Aorta (tissue), 5 donors: ENCODE measurements around the gene TBC1D32. TPM values are rescaled to one million over a fixed set of nuclear protein-coding genes. Genes with fewer than 3 reads are reported as not detected.
"Not testable (repeated sequence)": the region's sequence is repeated elsewhere in the genome, so short reads cannot be mapped to it uniquely, and the experiment has no call there.

Source experiments
- ATAC-seq: fragments of 200-7000 bp; cut with Tn5 transposase; one replicate; pipeline ENCODE4 v1.9.1; 2022; ENCODE audit warnings: moderate library complexity; ENCODE audit not compliant: low FRiP score
- DNase-seq, 2 donors: peaks; one replicate each; pipeline ENCODE4 v3.0.0-alpha.2; 2020
- H3K27ac ChIP-seq, 2 donors: one replicate each; pipeline ENCODE4 v1.5.1; 2013; ENCODE audit warnings: low read length in 2 of 2, mild to moderate bottlenecking in 2 of 2, moderate library complexity in 2 of 2, control low read depth in 1 of 2, inconsistent platforms in 1 of 2, low read depth in 1 of 2
- H3K27me3 ChIP-seq, 2 donors: one replicate each; pipeline ENCODE4 v1.6.1; 2013; ENCODE audit warnings: control low read depth in 1 of 2, low read length in 1 of 2, mild to moderate bottlenecking in 1 of 2, moderate library complexity in 1 of 2; ENCODE audit not compliant: insufficient read depth in 2 of 2, control insufficient read depth in 1 of 2
- H3K36me3 ChIP-seq, 2 donors: one replicate each; pipeline ENCODE4 v1.6.1; 2013; ENCODE audit warnings: control low read depth in 1 of 2, low read length in 1 of 2, mild to moderate bottlenecking in 1 of 2; ENCODE audit not compliant: insufficient read depth in 2 of 2, control insufficient read depth in 1 of 2
- H3K4me1 ChIP-seq, 2 donors: one replicate each; pipeline ENCODE4 v1.6.1; 2013; ENCODE audit warnings: low read length in 2 of 2, control low read depth in 1 of 2, mild to moderate bottlenecking in 1 of 2, moderate library complexity in 1 of 2; ENCODE audit not compliant: insufficient read depth in 2 of 2, control insufficient read depth in 1 of 2
- H3K4me3 ChIP-seq, 2 donors: one replicate each; pipeline ENCODE4 v1.5.1; 2013; ENCODE audit warnings: low read length in 2 of 2, control low read depth in 1 of 2, mild to moderate bottlenecking in 1 of 2
- H3K9me3 ChIP-seq: one replicate; pipeline ENCODE4 v1.6.1; 2013; ENCODE audit warnings: mild to moderate bottlenecking, low read length; ENCODE audit not compliant: control insufficient read depth
- WGBS, 2 donors: extraction: QIAGEN DNeasy Blood & Tissue Kit; methylation state at CpG; one replicate each; pipeline ENCODE4 v1.1.7; 2013; 5-methylcytosine and 5-hydroxymethylcytosine counted together
- intact Hi-C, 2 donors: fragments of 100-400 bp; cut with DNase I; formaldehyde crosslinking; loops; one replicate each; pipeline versions ENCODE4 v1.14.2 to v1.15.0; 2022
- polyA plus RNA-seq, 2 donors: library from polyadenylated mRNA; stranded (reverse); fragments of 200-250 nt; gene quantifications; one replicate each; pipeline ENCODE4 v1.2.3, GENCODE V29; 2013
- total RNA-seq, 2 donors: library from RNA; stranded (reverse); fragmentation: NEBNext Ultra II Directional; extraction: Animal tissue kit (Norgen Biotek cat#: 25700); gene quantifications; one replicate each; pipeline ENCODE4 v1.2.1, GENCODE V29; 2021
- donor health status: healthy with polysubstance abuse.
- donor health status: Bipolar disorder and iron deficiency.
- donor health status: DM: no; HTN: no; CAD: no.
- donor health status: DM: no; HTN: no; CAD: no.
- donor health status: DM: yes; HTN: yes; CAD: no.

TBC1D32 gene
- total and polyA plus RNA-seq, 4 donors: 0.13 to 7.5 (median 3.3) TPM

GRCh38 chr6:121187833-121188200, 146.5 kb downstream of the TBC1D32 start:
- Histone ChIP-seq H3K4me3 (no peak overlapping the region), H3K36me3 (no peaks in the 10 kb centered on the region), H3K9me3 (no peaks in the 10 kb centered on the region), H3K4me1 (no peaks in the 10 kb centered on the region), H3K27ac (no peak overlapping the region), H3K27me3 (no peaks in the 10 kb centered on the region)
- ATAC-seq (no peak), DNase-seq (no peak)
- WGBS, 2 donors: 79 to 90% methylated on average over 1 of the region's 1 CpG
- intact Hi-C loops: no loop called here

DNA sequence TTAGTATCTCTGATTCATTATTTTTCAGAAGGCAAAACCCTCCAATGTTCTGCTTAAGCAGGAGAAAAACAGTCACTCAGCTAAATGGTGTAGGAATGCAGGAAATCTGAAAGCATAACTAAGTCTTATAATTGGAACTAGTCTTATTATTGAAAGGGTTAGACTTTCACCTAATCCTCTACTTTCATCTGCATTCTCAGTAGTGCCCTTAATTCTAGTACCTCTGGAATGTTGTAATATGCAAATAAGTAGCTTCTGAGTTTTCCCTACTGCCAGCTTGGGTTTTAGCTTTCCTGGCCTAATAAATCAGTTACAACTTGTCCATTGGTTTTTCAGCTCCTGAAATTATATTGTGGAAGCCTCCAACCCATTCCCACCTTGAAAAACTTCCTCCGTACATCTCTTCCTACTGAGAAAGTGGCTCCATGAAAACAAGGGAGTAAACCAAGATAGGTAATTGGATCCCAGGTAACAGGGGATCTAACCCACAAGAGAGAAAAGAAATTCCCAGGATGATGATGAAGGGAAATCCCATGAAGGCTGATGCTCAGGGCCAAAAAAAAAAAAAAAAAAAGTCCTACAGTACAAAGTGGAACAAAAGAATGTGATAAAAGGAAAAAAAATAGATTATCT, 147.0 kb downstream of the TBC1D32 start:
- 95% methylated on average over 1 of the region's 1 CpG for WGBS, 2 donors
- Histone ChIP-seq H3K36me3 (no peaks in the 10 kb centered on the region), H3K27me3 (no peaks in the 10 kb centered on the region), H3K27ac (no peak overlapping the region), H3K4me3 (no peak overlapping the region), H3K4me1 (no peaks in the 10 kb centered on the region), H3K9me3 (no peaks in the 10 kb centered on the region)
- intact Hi-C loops: no loop called here
- no peak for ATAC-seq
- DNase-seq: no peak

GRCh38 chr6:121183742-121184141, 150.5 kb downstream of the TBC1D32 start:
- Histone ChIP-seq H3K4me1 (no peaks in the 10 kb centered on the region), H3K9me3 (no peaks in the 10 kb centered on the region), H3K36me3 (no peaks in the 10 kb centered on the region), H3K27me3 (no peaks in the 10 kb centered on the region), H3K27ac (no peak overlapping the region), H3K4me3 (no peak overlapping the region)
- 89 to 91% methylated on average over 1 of the region's 1 CpG for WGBS, 2 donors
- intact Hi-C loops: no loop called here
- ATAC-seq (no peak), DNase-seq (no peak)

GRCh38 chr6:121175827-121176226, 158.5 kb downstream of the TBC1D32 start:
- Histone ChIP-seq H3K4me1 (no peaks in the 10 kb centered on the region), H3K36me3 (peaks cover 0 to 3% of the 10 kb centered on the region in 2 donors), H3K9me3 (no peaks in the 10 kb centered on the region), H3K27ac (no peak overlapping the region), H3K4me3 (no peak overlapping the region), H3K27me3 (no peaks in the 10 kb centered on the region)
- no peak for DNase-seq
- no peak for ATAC-seq
- WGBS, 2 donors: 79 to 85% methylated on average over 3 of the region's 3 CpGs
- intact Hi-C loops: no loop called here

- DNase-seq, intact Hi-C loops, H3K27me3 ChIP-seq, H3K9me3 ChIP-seq, ATAC-seq, H3K4me1 ChIP-seq, H3K4me3 ChIP-seq, H3K36me3 ChIP-seq, H3K27ac ChIP-seq: not testable (repeated sequence)
- 94 to 95% methylated on average over 1 of the region's 1 CpG for WGBS, 2 donors
Observed at GRCh38 chr6:121172451-121172850, 161.8 kb downstream of the TBC1D32 start.

DNA sequence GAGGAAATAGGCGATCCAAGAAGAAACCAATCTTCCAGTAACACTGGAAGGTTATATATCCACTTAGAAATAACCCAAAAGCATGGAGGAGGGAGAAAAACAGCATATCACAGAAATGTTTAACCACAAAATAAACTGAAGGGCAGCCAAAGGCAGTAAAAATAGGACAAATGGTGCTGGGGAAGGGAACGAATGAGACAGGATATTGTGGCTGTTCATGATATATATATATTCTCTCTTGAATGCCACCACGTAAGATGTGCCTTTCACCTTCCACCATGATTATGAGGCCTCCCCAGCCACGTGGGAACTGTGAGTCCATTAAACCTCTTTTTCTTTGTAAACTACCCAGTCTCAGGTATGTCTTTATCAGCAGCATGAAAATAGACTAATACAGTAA, 162.4 kb downstream of the TBC1D32 start:
- H3K27ac ChIP-seq: no peak overlapping the region
- H3K27me3 ChIP-seq: no peaks in the 10 kb centered on the region
- no peaks in the 10 kb centered on the region for H3K4me1 ChIP-seq
- WGBS, 2 donors: 65 to 82% methylated on average over 4 of the region's 4 CpGs
- DNase-seq (no peak), ATAC-seq (no peak)
- no peaks in the 10 kb centered on the region for H3K36me3 ChIP-seq
- no peak overlapping the region for H3K4me3 ChIP-seq
- no peaks in the 10 kb centered on the region for H3K9me3 ChIP-seq
- intact Hi-C loops: no loop called here

GRCh38 chr6:121161886-121162285, 172.4 kb downstream of the TBC1D32 start:
- Histone ChIP-seq H3K27ac (no peak overlapping the region), H3K4me3 (no peak overlapping the region), H3K27me3 (no peaks in the 10 kb centered on the region), H3K36me3 (no peaks in the 10 kb centered on the region), H3K4me1 (no peaks in the 10 kb centered on the region), H3K9me3 (no peaks in the 10 kb centered on the region)
- DNase-seq: no peak
- ATAC-seq: no peak
- intact Hi-C loops: no loop called here

DNA sequence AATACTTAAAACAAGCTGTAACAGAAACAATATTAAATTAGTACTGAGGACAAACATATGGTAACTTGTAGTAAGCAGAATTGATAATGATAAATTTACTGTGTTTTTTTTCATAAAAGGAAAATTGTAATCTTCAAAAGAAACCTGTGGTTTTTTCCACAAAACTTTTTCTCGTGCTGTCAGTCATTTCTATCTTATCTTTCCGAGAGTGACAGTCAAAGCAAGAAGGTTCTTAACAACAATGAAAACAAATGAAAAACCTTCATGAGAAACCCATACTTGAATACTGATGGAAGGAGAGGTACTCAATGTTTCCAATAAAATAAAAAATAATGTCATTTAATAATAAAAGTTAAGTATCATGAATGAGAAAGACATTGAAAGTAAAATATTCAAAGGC, 174.0 kb downstream of the TBC1D32 start:
- WGBS, 2 donors: 87 to 93% methylated on average over 2 of the region's 2 CpGs
- no peak overlapping the region for H3K4me3 ChIP-seq
- no peaks in the 10 kb centered on the region for H3K36me3 ChIP-seq
- no peak for DNase-seq
- intact Hi-C loops: no loop called here
- H3K27ac ChIP-seq: no peak overlapping the region
- ATAC-seq: no peak
- H3K27me3 ChIP-seq: no peaks in the 10 kb centered on the region
- H3K9me3 ChIP-seq: no peaks in the 10 kb centered on the region
- no peaks in the 10 kb centered on the region for H3K4me1 ChIP-seq

DNA sequence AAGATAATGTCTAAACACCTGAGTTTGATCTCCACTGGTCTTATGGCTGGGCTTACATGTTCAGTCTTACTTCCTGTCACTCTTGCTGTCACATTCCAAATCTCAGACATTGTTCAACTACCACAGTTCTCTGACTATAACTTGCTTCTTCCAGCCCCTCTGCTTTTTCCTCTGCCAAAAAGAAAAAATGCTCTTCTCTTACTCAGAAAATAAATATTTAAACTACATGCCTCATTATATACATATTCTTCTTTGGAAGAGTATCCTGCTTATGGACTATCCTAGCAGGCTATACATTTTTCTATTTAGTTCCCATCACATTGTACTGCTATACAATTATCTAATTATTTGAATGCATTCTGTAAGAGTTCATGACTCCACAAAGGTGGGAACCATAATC, 175.4 kb downstream of the TBC1D32 start:
- ATAC-seq: no peak
- Histone ChIP-seq H3K9me3 (no peaks in the 10 kb centered on the region), H3K36me3 (no peaks in the 10 kb centered on the region), H3K4me1 (no peaks in the 10 kb centered on the region), H3K27ac (no peak overlapping the region), H3K27me3 (no peaks in the 10 kb centered on the region), H3K4me3 (no peak overlapping the region)
- DNase-seq: no peak
- intact Hi-C loops: no loop called here
